Transverse colon (tissue), 4 donors: ENCODE data around the gene NLGN1. TPM values are rescaled to one million over a fixed set of nuclear protein-coding genes. Genes with fewer than 3 reads are reported as not detected.

ENCODE experiments used
- DNase-seq: peaks from one replicate; pipeline ENCODE4 v3.0.0-alpha.2; 2019
- H3K27ac ChIP-seq, 4 donors: fragments of 200-600 bp; sonication (generic); 2 replicates each; pipeline ENCODE4 v1.5.1; 2016 to 2018; ENCODE audit warnings: inconsistent platforms in 4 of 4
- H3K27me3 ChIP-seq: fragments of 200-600 bp; sonication (generic); 2 replicates; pipeline ENCODE4 v1.5.1; 2017; ENCODE audit warnings: inconsistent platforms
- H3K36me3 ChIP-seq, 4 donors: fragments of 200-600 bp; sonication (generic); 2 replicates each; pipeline ENCODE4 v1.5.1; 2017 to 2019; ENCODE audit warnings: inconsistent platforms in 4 of 4
- H3K4me1 ChIP-seq, 4 donors: fragments of 200-600 bp; sonication (generic); 2 replicates each; pipeline ENCODE4 v1.5.1; 2017 to 2020; ENCODE audit warnings: inconsistent platforms in 4 of 4
- H3K4me3 ChIP-seq, 4 donors: fragments of 200-600 bp; sonication (generic); 1 replicate in 1 of 4; 2 replicates in 3 of 4; pipeline versions ENCODE4 v1.5.1 to v1.6.1; 2017 to 2019; ENCODE audit warnings: inconsistent platforms in 4 of 4
- H3K9me3 ChIP-seq, 2 donors: fragments of 200-600 bp; sonication (generic); 2 replicates each; pipeline ENCODE4 v1.5.1; 2017 to 2019; ENCODE audit warnings: inconsistent platforms in 2 of 2
- EP300 ChIP-seq: sonication (generic); formaldehyde crosslinking; IDR thresholded peaks from one replicate; pipeline ENCODE4 v1.6.1; 2017; ENCODE audit warnings: antibody characterized with exemption, low read depth
- POLR2A ChIP-seq: fragments of 450-650 bp; IDR thresholded peaks from one replicate; pipeline ENCODE4 v1.6.1; 2016; ENCODE audit warnings: antibody characterized with exemption, mild to moderate bottlenecking, moderate library complexity
- POLR2AphosphoS5 ChIP-seq, 3 donors: sonication (generic); formaldehyde crosslinking; IDR thresholded peaks; one replicate each; pipeline ENCODE4 v1.6.1; 2016; ENCODE audit warnings: antibody characterized with exemption in 3 of 3
- WGBS, 2 donors: methylation state at CpG; one replicate each; pipeline ENCODE4 v1.1.5; 2018; ENCODE audit warnings: low coverage in 1 of 2; 5-methylcytosine and 5-hydroxymethylcytosine counted together
- in situ Hi-C, 4 donors: fragments of 200-750 bp; cut with MboI; loops; one replicate each; pipeline versions ENCODE4 v1.15.0 to v1.15.1; 2017; ENCODE audit warnings: low sequenced_read_pairs in 3 of 4, low pct_ligation_motif_present in 1 of 4, low pct_unique_long_range_greater_than_20kb in 1 of 4
- intact Hi-C: fragments of 100-400 bp; cut with DNase I; formaldehyde crosslinking; loops from one replicate; pipeline ENCODE4 v1.15.1; 2023; ENCODE audit warnings: low total_unique reads
- total RNA-seq, 4 donors: library from RNA; depleted of rRNA; stranded (reverse); fragments of >200 nt; gene quantifications; one replicate each; pipeline ENCODE4 v1.1.0, GENCODE V29; 2016
- TF ChIP-seq, protein P1 (sequence below), 5 experiments: fragments of 200-600 bp in 3 of 5; fragments of 450-650 bp in 2 of 5; sonication (generic) in 3 of 5; IDR thresholded peaks; 1 replicate in 2 of 5; 2 replicates in 3 of 5; pipeline ENCODE4 v1.5.1; 2016 to 2017; ENCODE audit warnings: antibody characterized with exemption in 5 of 5, inconsistent platforms in 3 of 5, mild to moderate bottlenecking in 2 of 5, moderate library complexity in 1 of 5

NLGN1 gene
- total RNA-seq, 4 donors from 2014 or later: 0.40 to 5.2 (median 1.9) TPM; not detected in 1

- intact Hi-C loops (no loop called here), in situ Hi-C loops (no loop called here)
- no peak for DNase-seq
- H3K9me3 ChIP-seq: no peaks in the 10 kb centered on the region
- H3K27ac ChIP-seq: no peak overlapping the region
- peaks cover 40% of the 10 kb centered on the region for H3K27me3 ChIP-seq
- TF ChIP-seq POLR2A: no peak
- TF ChIP-seq, protein P1, sequence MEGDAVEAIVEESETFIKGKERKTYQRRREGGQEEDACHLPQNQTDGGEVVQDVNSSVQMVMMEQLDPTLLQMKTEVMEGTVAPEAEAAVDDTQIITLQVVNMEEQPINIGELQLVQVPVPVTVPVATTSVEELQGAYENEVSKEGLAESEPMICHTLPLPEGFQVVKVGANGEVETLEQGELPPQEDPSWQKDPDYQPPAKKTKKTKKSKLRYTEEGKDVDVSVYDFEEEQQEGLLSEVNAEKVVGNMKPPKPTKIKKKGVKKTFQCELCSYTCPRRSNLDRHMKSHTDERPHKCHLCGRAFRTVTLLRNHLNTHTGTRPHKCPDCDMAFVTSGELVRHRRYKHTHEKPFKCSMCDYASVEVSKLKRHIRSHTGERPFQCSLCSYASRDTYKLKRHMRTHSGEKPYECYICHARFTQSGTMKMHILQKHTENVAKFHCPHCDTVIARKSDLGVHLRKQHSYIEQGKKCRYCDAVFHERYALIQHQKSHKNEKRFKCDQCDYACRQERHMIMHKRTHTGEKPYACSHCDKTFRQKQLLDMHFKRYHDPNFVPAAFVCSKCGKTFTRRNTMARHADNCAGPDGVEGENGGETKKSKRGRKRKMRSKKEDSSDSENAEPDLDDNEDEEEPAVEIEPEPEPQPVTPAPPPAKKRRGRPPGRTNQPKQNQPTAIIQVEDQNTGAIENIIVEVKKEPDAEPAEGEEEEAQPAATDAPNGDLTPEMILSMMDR (IDR thresholded peaks at IDR 0.05): no peak
- no peak for TF ChIP-seq EP300
- no peak for TF ChIP-seq POLR2AphosphoS5 (IDR thresholded peaks at IDR 0.05)
- no peak overlapping the region for H3K4me3 ChIP-seq
- H3K36me3 ChIP-seq: no peaks in the 10 kb centered on the region
- H3K4me1 ChIP-seq: peaks cover 0 to 19% (median 4%) of the 10 kb centered on the region in 4 donors
- WGBS, 2 donors: 52 to 78% methylated on average over 3 of the region's 3 CpGs
Observed at GRCh38 chr3:173401369-173401768, 3.8 kb downstream of the NLGN1 start.

DNA sequence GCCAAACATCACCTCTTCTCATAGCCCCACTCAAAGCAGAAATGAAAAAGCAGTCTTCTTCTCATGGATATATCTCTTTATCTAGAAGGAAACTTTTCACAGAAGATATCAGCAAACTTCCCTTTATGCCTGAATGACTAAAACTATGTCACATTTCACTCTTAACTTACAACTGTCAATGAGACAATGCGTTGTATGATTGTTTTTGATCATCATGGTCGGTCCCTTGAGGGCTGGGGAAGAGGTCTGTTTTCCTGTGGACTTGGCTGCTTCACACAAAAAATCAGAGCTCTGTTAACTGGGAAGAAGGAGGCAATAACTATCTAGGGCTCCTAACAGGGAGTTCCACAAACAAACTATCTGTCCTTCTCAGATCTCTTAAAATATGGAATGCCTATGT lies 5.1 kb downstream of the NLGN1 start:
- no peak for TF ChIP-seq POLR2AphosphoS5 (IDR thresholded peaks at IDR 0.05)
- TF ChIP-seq, protein P1 (IDR thresholded peaks at IDR 0.05): no peak
- TF ChIP-seq EP300: no peak
- TF ChIP-seq POLR2A: no peak
- Histone ChIP-seq H3K4me1 (peaks cover 0 to 8% (median 2%) of the 10 kb centered on the region in 4 donors), H3K4me3 (no peak overlapping the region), H3K36me3 (no peaks in the 10 kb centered on the region), H3K9me3 (no peaks in the 10 kb centered on the region), H3K27me3 (peaks cover 27% of the 10 kb centered on the region), H3K27ac (no peak overlapping the region)
- DNase-seq: no peak
- intact Hi-C loops: no loop called here
- in situ Hi-C loops: no loop called here
- WGBS, 2 donors: 67 to 88% methylated on average over 1 to 2 of the region's 2 CpGs

DNA sequence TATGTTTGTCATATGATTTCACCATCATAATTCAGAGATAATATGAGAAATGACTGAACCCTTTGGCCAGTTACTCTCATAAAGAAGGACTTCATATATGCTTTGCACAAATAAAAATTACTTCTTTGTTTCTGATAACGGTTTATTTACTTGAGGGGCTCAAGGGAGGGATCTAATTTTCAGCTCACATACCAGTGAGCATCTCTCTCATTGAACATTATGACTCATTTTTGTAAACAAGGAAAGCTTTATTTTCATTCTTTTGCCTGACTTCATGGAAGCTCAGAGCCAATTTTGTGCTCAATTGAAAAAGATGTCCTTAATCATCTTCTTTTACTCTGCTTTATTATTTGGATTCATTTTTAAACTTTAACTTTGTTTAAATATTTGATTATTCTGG lies 5.8 kb downstream of the NLGN1 start:
- no peak overlapping the region for H3K27ac ChIP-seq
- no peaks in the 10 kb centered on the region for H3K9me3 ChIP-seq

DNA sequence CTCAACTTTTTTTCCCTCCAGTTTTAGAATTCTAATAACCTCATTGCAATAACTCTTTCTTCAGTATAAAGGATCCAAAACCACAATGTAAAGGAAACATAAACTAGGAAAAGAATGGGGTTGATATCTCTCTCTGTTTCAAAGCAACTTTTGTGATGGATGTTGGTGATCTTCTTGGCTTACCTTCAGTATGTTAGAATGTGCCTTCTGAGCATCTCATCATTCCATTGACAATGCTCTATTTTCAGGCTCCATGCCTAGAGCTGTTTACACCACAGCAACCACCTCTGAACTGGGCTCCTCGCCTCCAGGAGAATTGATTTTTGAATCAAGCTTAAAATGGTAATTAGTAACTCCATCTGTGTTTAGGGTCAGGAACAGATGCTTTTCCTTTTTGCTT lies 6.6 kb downstream of the NLGN1 start:
- DNase-seq: no peak
- intact Hi-C loops (no loop called here), in situ Hi-C loops (no loop called here)
- no peaks in the 10 kb centered on the region for H3K4me1 ChIP-seq
- H3K36me3 ChIP-seq: no peaks in the 10 kb centered on the region
- TF ChIP-seq, protein P1 (IDR thresholded peaks at IDR 0.05): no peak
- H3K9me3 ChIP-seq: no peaks in the 10 kb centered on the region
- 80 to 85% methylated on average over 1 of the region's 1 CpG for WGBS, 2 donors
- H3K27ac ChIP-seq: no peak overlapping the region
- peaks cover 12% of the 10 kb centered on the region for H3K27me3 ChIP-seq
- no peak overlapping the region for H3K4me3 ChIP-seq

More for the DNA sequence above, 5.8 kb downstream of the NLGN1 start:
- Histone ChIP-seq H3K4me3 (no peak overlapping the region), H3K36me3 (no peaks in the 10 kb centered on the region), H3K4me1 (peaks cover 0 to under 1% (median 0%) of the 10 kb centered on the region in 4 donors), H3K27me3 (peaks cover 20% of the 10 kb centered on the region)
- in situ Hi-C loops (no loop called here), intact Hi-C loops (no loop called here)
- TF ChIP-seq, protein P1 (IDR thresholded peaks at IDR 0.05): no peak
- TF ChIP-seq POLR2AphosphoS5 (IDR thresholded peaks at IDR 0.05) (no peak), POLR2A (no peak), EP300 (no peak)
- no peak for DNase-seq
- WGBS, 2 donors: 39 to 41% methylated on average over 1 of the region's 1 CpG
